Heart left ventricle (tissue), 16 donors: ENCODE data around the gene GTPBP10. TPM values are rescaled to one million over a fixed set of nuclear protein-coding genes. Genes with fewer than 3 reads are reported as not detected.

ENCODE experiments used
- ATAC-seq, 4 donors: fragments of 200-7000 bp; cut with Tn5 transposase; one replicate each; pipeline ENCODE4 v1.9.1; 2020 to 2022; ENCODE audit warnings: moderate library complexity in 4 of 4, mild to moderate bottlenecking in 3 of 4, moderate number of reproducible peaks in 1 of 4
- DNase-seq, 5 donors: peaks; one replicate each; pipeline ENCODE4 v3.0.0-alpha.2; 2020
- H3K27ac ChIP-seq, 12 donors: fragments of 200-600 bp; sonication (generic) in 4 of 12; one replicate each; pipeline versions ENCODE4 v1.5.0 to v1.8.0; 2016 to 2022; ENCODE audit warnings: mild to moderate bottlenecking in 2 of 12
- H3K27me3 ChIP-seq, 9 donors: fragments of 200-600 bp; sonication (generic) in 2 of 9; one replicate each; pipeline versions ENCODE4 v1.5.1 to v1.8.0; 2016 to 2022; ENCODE audit warnings: mild to moderate bottlenecking in 3 of 9
- H3K36me3 ChIP-seq, 9 donors: fragments of 200-600 bp; sonication (generic) in 2 of 9; one replicate each; pipeline versions ENCODE4 v1.5.0 to v1.8.0; 2018 to 2022; ENCODE audit warnings: mild to moderate bottlenecking in 2 of 9
- H3K4me1 ChIP-seq, 12 donors: fragments of 200-600 bp; sonication (generic) in 4 of 12; one replicate each; pipeline versions ENCODE4 v1.5.0 to v1.8.0; 2016 to 2022; ENCODE audit warnings: mild to moderate bottlenecking in 3 of 12
- H3K4me3 ChIP-seq, 12 donors: fragments of 200-600 bp; sonication (generic) in 4 of 12; one replicate each; pipeline versions ENCODE4 v1.5.0 to v1.8.0; 2017 to 2022; ENCODE audit warnings: mild to moderate bottlenecking in 9 of 12, moderate library complexity in 4 of 12
- H3K9me3 ChIP-seq, 12 donors: fragments of 200-600 bp; sonication (generic) in 4 of 12; one replicate each; pipeline versions ENCODE4 v1.5.0 to v1.8.0; 2016 to 2022; ENCODE audit warnings: mild to moderate bottlenecking in 1 of 12
- POLR2A ChIP-seq, 2 donors: fragments of 450-650 bp; IDR thresholded peaks; one replicate each; pipeline ENCODE4 v1.6.1; 2017; ENCODE audit warnings: antibody characterized with exemption in 2 of 2, mild to moderate bottlenecking in 2 of 2, moderate library complexity in 2 of 2
- WGBS, 4 donors: extraction: QIAGEN DNeasy Blood & Tissue Kit in 2 of 4; methylation state at CpG; one replicate each; pipeline versions ENCODE4 v1.1.5 to v1.1.7; 2013 to 2018; 5-methylcytosine and 5-hydroxymethylcytosine counted together
- intact Hi-C, 10 donors: fragments of 100-400 bp; cut with DNase I; formaldehyde crosslinking; loops; one replicate each; pipeline versions ENCODE4 v1.11.1 to v1.14.2; 2022
- polyA plus RNA-seq, 2 donors: library from polyadenylated mRNA; stranded (reverse); fragments of 200-250 nt; gene quantifications; one replicate each; pipeline ENCODE4 v1.2.3, GENCODE V29; 2013
- total RNA-seq, 9 donors: library from RNA; depleted of rRNA in 2 of 9; stranded (reverse); fragments of >200 nt in 2 of 9; fragmentation: NEBNext Ultra II Directional in 3 of 9; extraction: Animal tissue kit (Norgen Biotek cat#: 25700) in 3 of 9; gene quantifications; one replicate each; pipeline versions ENCODE4 v1.1.0 to v1.2.4, GENCODE V29; 2016 to 2023
- TF ChIP-seq, protein P1 (sequence below), 12 donors: fragments of 200-600 bp; sonication (generic) in 4 of 12; IDR thresholded peaks; one replicate each; pipeline versions ENCODE4 v1.5.0 to v1.8.0; 2018 to 2022; ENCODE audit warnings: antibody characterized with exemption in 12 of 12, mild to moderate bottlenecking in 5 of 12
- donor health status: ischemic (EF 13 %, LVEDD 7.1; RV severe dilation, severe dysfunction).
- donor health status: healthy with polysubstance abuse.
- donor health status: DM: no; HTN: yes; CAD: no.
- donor health status: DM: no; HTN: no; CAD: no.
- donor health status: ischemic (EF 25% LVEDD 6.9; RV normal size, moderate dysfunction).
- donor health status: ischemic (EF 25% LVEDD 5.7; RV mildly dilated, moderate dysfunction).
- donor health status: healthy.
- donor health status: DM: yes; HTN: yes; CAD: no.
- donor health status: ischemic (EF 35%, LVEDD 5.7; RV mildly dilated, moderate dysfunction).
- donor health status: nonischemic (EF 11% LVEDD 7.7; RV severe dilation, severe dysfunction).
- donor health status: DM: yes; HTN: yes; CAD: no.
- donor health status: PGD.
- donor health status: ischemic (EF 29% LVEDD 5.4; RV normal size, mild dysfunction).
- donor health status: nonischemic (EF 23%, LVEDD 6.1; RV moderate dilation, normal function).

GTPBP10 gene
- total and polyA plus RNA-seq, 11 donors, result 8.2 to 28.4 (median 19.6) TPM

DNA sequence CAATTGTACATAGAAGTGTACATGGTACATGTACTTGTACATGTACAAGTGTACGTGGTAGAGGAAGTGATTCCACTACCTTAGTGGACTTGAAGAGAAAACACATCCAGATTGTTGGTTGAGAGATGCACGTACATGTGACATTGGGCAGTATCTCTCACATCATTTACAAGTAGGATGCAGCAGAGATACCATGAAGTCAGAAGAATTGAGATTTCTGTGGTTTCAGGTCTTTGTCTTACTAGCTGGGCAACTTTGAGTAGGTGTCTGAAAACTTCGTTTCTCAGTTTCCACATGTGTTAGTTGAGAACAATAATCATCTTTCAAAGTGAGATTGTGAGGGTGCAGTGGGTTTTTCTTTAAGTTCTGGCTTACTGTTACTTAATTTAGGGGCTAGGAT lies 78.2 kb downstream of the GTPBP10 start:
- Histone ChIP-seq H3K9me3 (no peaks in the 10 kb centered on the region), H3K27ac (no peak overlapping the region), H3K36me3 (no peaks in the 10 kb centered on the region), H3K4me1 (peaks cover 0 to 11% (median 0%) of the 10 kb centered on the region in 12 donors), H3K27me3 (no peaks in the 10 kb centered on the region), H3K4me3 (no peak overlapping the region)
- 88 to 92% (median 90%) methylated on average over 3 of the region's 3 CpGs for WGBS, 4 donors
- no peak for ATAC-seq
- no peak for TF ChIP-seq POLR2A (IDR thresholded peaks at IDR 0.05)
- TF ChIP-seq, protein P1, sequence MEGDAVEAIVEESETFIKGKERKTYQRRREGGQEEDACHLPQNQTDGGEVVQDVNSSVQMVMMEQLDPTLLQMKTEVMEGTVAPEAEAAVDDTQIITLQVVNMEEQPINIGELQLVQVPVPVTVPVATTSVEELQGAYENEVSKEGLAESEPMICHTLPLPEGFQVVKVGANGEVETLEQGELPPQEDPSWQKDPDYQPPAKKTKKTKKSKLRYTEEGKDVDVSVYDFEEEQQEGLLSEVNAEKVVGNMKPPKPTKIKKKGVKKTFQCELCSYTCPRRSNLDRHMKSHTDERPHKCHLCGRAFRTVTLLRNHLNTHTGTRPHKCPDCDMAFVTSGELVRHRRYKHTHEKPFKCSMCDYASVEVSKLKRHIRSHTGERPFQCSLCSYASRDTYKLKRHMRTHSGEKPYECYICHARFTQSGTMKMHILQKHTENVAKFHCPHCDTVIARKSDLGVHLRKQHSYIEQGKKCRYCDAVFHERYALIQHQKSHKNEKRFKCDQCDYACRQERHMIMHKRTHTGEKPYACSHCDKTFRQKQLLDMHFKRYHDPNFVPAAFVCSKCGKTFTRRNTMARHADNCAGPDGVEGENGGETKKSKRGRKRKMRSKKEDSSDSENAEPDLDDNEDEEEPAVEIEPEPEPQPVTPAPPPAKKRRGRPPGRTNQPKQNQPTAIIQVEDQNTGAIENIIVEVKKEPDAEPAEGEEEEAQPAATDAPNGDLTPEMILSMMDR (IDR thresholded peaks at IDR 0.05), result no peak
- no peak for DNase-seq
- intact Hi-C loops, result loop anchor here in 9 of 10 donors (5.0 to 10.0 kb wide), 8 partner anchors 107 to 272 kb away; partner anchors contain the start of genes STEAP1 (in 4 of the 9) and CFAP69 (in 1 of the 9)

DNA sequence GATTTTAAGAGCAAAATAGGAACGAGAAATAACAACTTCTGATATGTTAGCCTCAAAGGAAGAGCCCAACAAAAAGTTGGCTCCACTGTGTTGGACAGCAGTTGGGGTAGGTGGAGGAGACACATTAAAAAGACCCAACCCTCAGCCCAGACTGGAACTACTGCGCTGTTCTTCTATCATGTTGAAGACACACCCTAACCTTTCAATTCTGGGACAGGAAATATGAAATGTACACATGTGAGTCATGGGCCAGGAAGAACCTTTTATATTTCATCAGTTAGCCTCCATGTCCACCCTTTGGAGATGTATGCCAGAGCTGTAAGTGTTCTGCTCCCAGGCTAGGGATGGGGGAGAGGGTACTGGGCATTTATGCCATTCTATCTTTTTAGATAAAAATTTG lies 78.9 kb downstream of the GTPBP10 start:
- Histone ChIP-seq H3K27ac (no peak overlapping the region), H3K9me3 (no peaks in the 10 kb centered on the region), H3K36me3 (no peaks in the 10 kb centered on the region), H3K4me3 (no peak overlapping the region), H3K4me1 (peaks cover 0 to 11% (median 0%) of the 10 kb centered on the region in 12 donors), H3K27me3 (no peaks in the 10 kb centered on the region)
- WGBS, 4 donors, result 0 to 90% (median 67%) methylated on average over 2 of the region's 2 CpGs
- intact Hi-C loops, result loop anchor here in 9 of 10 donors (5.0 to 10.0 kb wide), 8 partner anchors 108 to 273 kb away; partner anchors contain the start of genes STEAP1 (in 4 of the 9) and CFAP69 (in 1 of the 9)
- ATAC-seq (no peak), DNase-seq (no peak)
- TF ChIP-seq, protein P1 (IDR thresholded peaks at IDR 0.05), result no peak
- no peak for TF ChIP-seq POLR2A (IDR thresholded peaks at IDR 0.05)

DNA sequence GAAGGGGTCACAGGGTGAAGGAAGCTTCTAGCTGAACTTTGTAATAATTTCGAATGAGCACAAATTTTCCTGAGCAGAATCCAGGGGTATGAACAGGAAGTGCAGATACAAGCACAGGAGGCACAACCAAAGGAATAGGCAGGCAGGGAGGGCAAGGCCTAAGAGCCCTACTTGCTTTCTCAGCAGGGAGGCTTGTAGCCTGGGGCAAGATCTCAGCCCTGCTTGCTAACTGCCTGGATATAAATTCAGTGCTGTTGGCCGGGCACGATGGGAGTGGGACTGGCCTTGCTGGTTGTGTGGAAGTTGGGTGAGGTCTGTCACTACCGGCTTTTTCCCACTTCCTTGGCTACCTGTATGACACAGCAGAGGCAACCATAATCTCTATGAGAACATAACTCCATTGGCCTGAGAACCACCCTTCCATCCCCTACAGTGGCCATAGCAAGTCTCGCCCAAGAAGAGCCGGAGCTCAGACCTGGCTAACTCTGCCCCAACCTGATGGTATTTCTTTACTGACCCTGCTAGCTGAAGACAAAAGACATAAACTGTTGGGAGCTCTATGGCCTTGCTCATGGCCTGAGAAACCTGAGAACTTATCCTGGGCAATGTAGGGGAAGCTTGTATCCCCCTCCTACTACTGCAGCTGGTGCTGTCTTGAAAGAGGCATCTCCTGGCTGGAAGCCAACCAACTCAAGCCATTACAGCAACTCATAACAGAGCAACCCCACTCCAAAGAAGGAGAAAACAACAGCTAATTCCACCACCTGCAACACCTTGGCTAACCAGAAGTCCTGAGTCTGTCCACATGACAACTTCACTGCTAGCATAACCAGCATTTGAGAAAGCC lies 84.3 kb downstream of the GTPBP10 start:
- TF ChIP-seq, protein P1 (IDR thresholded peaks at IDR 0.05), result no peak
- TF ChIP-seq POLR2A (IDR thresholded peaks at IDR 0.05), result no peak
- H3K4me3 ChIP-seq, result no peak overlapping the region
- H3K4me1 ChIP-seq, result no peaks in the 10 kb centered on the region
- H3K27ac ChIP-seq, result no peak overlapping the region
- 85 to 89% (median 87%) methylated on average over 6 of the region's 6 CpGs for WGBS, 4 donors
- intact Hi-C loops, result loop anchor here in 3 of 10 donors (5.0 to 10.0 kb wide), 3 partner anchors 64 to 1636 kb away; partner anchors contain the start of genes STEAP1 (in 1 of the 3) and TEX47 (in 1 of the 3)
- DNase-seq (no peak), ATAC-seq (no peak)
- no peaks in the 10 kb centered on the region for H3K27me3 ChIP-seq
- peaks cover 0 to 12% (median 0%) of the 10 kb centered on the region in 12 donors for H3K9me3 ChIP-seq
- H3K36me3 ChIP-seq, result no peaks in the 10 kb centered on the region

DNA sequence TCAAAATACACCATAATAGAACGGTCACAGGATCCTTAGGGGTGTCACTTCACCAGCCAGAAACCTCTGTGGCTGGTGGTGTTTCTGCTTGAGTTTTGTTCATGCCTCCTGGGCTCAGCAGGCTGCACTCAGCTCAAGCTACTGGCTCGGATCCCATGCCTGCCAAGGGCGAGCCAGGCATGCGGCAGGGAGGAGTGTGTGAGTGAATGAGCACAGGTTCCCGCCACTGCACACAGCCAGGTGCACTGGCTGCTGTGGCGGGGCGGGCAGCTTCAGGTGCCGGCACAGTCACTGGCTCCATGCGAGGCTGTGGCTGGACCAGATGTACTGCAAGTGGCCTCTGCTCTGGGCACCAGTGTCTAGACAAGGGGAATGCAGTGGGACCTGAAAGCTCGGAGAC lies 86.2 kb downstream of the GTPBP10 start:
- 71 to 75% (median 72%) methylated on average over 10 of the region's 10 CpGs for WGBS, 4 donors
- Histone ChIP-seq H3K27me3 (no peaks in the 10 kb centered on the region), H3K9me3 (peaks cover 0 to 24% (median 4%) of the 10 kb centered on the region in 12 donors), H3K27ac (no peak overlapping the region), H3K4me3 (no peak overlapping the region), H3K36me3 (no peaks in the 10 kb centered on the region), H3K4me1 (no peaks in the 10 kb centered on the region)
- DNase-seq, result no peak
- intact Hi-C loops, result loop anchor here in 3 of 10 donors (5.0 to 10.0 kb wide), 3 partner anchors 62 to 1638 kb away; partner anchors contain the start of genes STEAP1 (in 1 of the 3) and TEX47 (in 1 of the 3)
- no peak for ATAC-seq
- TF ChIP-seq, protein P1 (IDR thresholded peaks at IDR 0.05), result no peak
- no peak for TF ChIP-seq POLR2A (IDR thresholded peaks at IDR 0.05)
